Measurements from ENCODE around the gene KRT74.
A peak's percentile ranks its signal among the peaks of the same experiment; 100 is the strongest.

The KRT74 gene

DNA sequence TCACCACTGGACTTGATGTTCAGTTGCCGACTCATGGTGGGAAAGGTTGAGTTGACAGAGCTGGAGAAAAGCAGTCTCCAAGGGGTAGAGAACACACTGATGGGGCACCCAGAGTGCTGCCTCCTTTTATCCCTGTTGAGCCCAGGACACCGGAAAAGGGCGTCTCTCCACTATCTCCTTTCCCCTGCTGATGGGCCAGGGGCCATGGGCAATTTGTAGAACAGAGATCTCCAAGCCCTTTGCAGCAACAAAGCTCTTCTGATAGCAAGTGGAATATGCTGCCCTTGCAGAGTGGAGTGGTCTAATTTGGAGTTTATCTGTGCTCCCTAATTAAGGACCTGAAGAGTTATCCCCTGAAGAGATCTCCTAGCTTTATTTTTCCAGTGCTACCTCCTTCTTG lies at the start of gene KRT74:
Gene KRT74, minus strand, starts transcription at position 101 of the 400 bp plus-strand sequence. Its CDS starts 66 bp downstream, at position 35.
- no peak for DNase-seq (ENCODE audit: low spot score)

DNA sequence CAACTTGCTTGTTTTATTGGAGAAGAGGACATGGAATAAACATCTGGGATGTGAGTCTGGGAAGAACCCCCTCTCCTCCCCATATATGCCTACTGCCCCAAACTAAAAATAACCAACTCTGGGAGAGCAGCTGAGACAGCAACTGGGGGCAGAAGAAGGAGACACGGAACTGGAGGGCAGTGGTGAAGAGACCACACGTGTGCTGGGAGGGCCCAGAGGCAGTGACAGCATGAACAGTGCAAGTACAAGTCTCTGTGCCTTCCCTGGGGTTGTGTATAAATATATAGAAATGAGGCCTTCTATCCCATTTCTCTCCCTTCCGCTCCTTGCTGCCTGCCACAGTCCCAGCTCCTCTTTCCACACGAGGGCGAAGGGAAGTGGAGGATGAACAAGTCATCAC lies 48.7 kb upstream of the KRT74 start:
- no peak for DNase-seq (ENCODE audit: low spot score)

DNA sequence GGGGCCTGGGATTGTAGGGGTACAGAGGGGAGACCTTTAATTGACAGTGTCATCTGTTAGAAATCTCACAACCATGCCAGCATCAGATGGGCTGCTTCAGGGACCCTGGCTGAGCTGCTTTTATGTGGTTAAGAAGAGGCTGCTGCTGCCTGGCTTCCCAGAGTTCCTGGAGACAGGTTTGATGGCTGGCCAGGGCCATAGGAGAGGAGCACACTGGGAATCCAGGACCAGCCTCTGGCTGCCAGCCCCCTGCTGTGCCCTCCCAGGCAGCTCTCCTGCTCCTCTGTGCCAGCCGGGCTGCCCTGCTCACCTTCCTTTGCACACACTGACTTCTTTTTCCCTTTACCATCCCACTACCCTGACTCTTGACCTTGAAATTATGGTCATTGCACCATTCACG lies 45.2 kb upstream of the KRT74 start:
- no peak for DNase-seq (ENCODE audit: low spot score)

DNA sequence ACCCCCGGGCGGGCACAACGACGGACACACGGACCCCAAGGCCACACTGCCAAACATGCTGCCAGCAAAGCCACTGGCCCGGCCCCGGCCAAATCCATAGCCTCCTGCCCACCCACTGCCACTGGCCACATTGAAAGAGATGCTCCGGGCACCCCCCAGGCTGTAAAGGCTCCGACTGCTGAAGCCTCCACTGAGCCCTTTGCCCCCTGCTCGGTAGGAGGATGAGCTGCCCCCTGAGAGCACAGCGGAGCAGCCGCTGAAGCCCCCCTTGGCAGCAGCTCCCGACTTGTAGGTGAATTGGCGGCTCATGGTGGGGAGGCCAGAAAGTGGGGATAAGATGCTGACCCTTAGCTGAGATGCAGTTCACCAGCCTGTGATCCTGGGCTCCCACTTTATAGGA lies 44.6 kb upstream of the KRT74 start, which contains the start of gene KRT73:
Gene KRT73, minus strand, starts transcription at position 344 of the 400 bp plus-strand sequence. Its CDS starts 35 bp downstream, at position 309.
- DNase-seq (ENCODE audit: low spot score), result no peak

DNA sequence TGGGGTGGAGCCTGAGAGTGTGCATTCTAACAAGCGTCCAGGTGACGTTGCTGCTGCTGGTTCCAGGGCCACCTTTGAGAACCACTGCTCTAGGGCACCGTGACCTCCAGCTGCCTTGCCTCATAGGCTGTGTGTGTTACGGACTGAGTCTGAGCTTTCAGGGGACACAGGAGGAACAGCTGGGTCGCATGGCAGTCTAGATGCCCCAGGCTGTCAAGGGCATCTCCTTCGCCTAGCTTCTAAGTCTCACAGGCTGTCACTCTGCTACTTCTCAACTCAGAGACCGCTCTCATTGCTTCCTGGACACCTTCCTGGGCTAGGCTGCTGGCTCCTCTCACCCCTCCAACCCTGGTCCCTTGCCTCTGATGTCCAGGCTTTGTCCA lies 43.8 kb upstream of the KRT74 start:
- no peak for DNase-seq (ENCODE audit: low spot score)

DNA sequence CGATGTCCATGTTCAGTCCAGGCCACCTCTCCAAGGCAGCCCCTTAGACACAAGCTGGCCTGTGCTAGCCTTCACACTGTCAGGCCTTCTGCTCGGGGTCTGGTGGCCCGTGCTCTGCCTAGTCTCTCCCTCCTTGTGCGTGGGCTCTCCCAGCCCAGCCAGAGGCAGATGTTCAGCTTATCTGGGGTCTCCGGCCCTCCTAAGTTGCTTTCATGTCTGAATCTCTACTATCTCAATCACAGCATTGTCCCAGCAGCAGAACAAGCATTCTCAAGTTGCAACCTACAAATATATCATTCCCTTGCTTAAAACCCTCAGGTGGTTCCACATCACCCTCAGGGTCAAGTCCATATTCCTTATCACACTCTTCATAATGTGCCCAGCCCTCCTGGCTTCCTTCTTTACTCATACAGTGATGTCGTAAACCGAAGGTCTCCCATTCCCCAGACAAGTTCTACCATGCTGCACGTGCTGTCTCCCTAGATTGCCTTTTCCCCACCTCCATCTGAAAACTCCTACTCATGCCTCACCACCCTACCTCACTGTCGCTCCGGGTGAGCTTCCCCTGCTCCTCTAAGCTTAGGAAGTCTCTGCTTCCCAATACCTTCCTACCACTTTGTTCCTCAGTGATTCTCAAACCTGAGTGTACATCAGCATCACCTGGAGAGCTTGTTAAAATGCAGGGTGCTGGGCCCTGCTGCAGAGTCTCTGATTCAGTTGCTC lies 43.2 kb upstream of the KRT74 start:
- DNase-seq (ENCODE audit: low spot score), result no peak

DNA sequence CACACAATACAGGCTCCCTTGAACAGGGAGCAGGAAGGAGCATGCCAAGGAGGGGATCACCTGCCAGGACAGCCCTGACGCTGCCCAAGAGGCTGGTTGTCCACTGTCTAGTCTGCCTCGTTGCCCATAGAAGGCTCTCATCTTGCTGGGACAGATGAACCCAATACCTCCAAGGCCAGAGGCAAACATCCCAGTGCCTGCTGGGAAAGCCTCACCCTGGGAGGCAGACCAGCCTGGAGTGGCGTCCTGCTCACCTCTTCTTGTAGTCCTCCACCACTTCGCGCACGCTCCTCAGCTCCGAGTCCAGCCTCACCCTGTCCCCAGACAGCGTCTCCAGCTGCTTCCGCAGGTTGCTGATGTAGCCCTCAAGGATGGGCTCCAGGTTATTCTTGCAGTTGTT lies 42.3 kb upstream of the KRT74 start:
- DNase-seq (ENCODE audit: low spot score), result no peak

DNA sequence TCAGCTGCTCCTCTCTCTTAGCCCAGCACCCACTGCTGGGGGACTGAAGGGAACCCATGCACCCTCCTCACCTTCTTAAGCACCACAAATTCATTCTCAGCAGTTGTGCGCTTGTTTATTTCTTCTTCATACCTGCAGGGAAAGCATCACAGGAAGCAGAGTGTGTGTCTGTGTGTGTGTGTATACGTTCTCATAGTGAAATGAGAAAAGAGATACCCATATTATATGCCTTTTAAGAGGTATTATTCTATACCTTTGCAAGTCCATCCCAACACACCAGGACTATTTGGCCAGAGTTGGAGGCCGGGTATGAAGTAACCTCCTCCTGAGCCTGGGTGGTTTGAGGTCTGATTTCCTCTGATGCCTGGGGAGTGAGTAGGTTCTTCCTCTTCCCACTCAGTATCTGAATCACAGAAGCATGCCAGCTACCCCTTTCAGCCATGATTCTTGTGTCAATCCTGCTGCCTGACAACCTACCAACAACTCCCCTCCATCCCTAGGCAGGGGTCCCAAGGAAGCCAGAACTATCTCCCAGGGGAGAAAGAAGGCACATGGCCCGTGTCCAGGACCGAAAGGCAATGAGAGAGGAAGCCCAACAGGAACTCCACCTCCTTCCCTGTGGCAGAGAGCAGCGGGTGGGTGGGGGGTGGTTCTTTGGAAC lies 41.7 kb upstream of the KRT74 start:
- DNase-seq (ENCODE audit: low spot score), result peak; percentile 49

DNA sequence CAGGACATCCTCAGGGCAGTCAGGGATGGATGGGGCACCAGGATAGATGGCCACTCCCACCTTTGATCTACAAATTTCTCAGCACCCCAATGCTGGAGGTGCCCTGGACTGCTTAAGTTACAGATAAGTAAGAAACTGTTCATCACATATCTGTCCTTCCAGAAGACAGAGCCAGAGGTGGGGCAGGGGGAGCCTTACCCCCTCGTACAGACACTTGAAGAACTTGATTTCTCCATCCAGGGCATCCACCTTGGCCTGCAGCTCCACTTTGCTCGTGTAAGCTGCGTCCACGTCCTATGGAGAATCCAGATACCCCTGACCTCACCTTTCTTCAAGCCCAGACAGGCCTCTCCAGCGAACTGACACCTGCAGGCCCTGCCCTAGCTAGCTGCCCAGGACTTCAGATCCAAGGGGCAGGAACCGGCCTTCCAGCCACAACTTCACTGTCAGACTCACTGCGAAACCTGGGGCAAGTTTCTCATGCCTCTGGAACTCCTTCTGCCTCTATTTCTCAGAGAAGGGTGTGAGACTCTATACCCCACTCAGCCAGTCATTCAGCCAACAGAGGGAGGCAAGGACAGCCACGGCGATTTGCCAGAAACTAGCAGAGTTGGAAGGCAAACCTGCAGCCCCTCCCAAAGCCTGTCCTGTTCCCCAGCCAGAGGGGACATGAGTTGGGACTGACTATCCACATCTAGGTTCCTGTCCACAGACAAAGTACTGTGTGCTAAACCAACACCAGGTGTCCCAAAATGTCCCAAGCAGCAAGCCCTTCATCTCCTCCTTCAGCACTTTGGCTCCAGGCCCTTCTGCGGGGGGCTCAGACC lies 41.0 kb upstream of the KRT74 start:
- DNase-seq (ENCODE audit: low spot score), result no peak

DNA sequence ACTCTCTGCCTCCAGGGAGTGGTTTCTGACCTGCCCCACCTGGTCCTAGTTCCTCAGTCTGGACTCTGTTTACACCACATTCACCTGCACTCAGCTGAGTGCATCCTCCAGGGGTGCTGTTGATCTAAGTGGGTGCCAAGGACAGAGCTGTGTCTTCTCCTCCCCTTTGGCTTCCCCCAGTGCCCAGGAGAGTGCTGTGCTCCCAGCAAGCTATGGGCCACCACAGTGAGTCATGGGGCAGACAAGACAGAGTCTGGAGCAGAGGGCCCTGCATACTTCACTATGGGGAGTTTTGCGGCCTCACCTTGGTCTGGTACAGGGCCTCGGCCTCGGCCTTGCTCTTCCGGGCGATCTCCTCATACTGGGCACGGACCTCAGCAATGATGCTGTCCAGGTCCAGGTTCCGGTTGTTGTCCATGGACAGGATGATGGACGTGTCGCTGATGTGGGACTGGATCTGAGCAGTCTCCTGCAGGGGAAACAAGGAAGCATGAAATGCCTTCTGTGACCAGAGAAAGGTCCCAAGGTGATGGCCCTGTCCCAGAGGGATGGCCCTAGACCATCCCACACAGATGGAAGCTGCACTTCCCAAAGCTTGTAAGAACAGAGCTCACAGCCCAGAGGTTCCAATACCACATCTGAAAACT lies 39.9 kb upstream of the KRT74 start:
- no peak for DNase-seq (ENCODE audit: low spot score)

DNA sequence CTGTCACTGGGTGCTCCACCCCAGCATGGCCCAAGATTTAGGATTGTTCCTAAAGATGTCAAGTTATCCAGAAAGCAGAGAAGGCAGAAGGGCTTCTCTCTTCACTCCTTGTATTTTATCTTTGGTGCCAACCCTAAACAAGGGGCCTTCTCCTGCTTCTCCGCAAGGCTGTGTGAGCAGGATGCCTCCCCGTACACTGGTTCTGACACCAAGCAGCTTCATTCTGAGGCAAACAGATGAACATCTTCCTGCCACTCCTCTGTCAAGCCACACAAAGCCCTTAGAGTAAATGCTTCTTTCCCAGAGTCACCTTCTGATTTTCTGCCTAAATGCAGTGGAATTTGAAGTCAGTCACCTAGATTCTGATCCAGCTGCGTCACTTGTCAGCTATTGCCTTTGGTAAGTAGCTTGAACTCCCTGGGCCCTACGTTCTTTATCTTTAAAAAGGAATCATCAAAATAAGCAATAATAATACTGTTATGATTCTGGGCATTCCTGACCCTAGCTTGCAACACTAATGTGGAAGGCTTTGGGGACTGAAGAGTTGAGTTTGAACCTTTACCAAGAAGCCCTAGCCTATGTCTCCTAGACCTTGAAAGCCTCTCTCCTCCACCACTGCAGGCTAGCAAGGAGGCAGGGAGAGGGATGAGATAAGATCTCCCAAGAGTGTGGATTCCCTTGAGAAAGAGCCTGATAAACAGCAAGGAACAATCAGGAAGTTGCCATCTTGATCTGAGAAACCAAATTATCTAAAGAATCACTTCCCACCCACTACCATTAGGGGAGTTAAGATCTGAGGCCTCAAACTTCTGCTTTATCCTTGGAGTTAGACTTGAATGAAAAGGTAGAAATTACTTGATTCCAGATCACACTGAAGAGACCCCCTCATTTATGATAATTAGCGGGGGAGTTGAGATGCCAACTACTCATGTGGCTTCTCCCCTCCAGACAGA lies 39.1 kb upstream of the KRT74 start:
- no peak for DNase-seq (ENCODE audit: low spot score)

DNA sequence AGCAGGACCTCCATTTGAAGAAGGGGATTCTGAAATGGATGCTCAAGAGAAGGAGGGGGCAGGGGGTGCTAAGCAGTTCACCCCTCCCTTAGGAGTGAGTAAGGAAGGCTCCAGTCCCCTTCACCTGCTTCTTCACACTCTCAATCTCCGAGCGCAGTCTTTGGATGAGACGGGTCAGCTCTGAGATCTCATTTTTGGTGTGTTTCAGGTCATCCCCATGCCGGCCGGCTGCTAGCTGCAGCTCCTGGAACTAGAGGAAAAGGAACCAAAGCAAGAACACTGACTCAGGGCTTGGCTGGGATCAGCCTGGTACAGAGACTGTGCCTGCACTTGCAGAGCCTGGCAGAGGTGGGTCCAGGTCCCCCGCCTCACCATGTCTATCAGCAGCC lies 37.4 kb upstream of the KRT74 start:
- no peak for DNase-seq (ENCODE audit: low spot score)

DNA sequence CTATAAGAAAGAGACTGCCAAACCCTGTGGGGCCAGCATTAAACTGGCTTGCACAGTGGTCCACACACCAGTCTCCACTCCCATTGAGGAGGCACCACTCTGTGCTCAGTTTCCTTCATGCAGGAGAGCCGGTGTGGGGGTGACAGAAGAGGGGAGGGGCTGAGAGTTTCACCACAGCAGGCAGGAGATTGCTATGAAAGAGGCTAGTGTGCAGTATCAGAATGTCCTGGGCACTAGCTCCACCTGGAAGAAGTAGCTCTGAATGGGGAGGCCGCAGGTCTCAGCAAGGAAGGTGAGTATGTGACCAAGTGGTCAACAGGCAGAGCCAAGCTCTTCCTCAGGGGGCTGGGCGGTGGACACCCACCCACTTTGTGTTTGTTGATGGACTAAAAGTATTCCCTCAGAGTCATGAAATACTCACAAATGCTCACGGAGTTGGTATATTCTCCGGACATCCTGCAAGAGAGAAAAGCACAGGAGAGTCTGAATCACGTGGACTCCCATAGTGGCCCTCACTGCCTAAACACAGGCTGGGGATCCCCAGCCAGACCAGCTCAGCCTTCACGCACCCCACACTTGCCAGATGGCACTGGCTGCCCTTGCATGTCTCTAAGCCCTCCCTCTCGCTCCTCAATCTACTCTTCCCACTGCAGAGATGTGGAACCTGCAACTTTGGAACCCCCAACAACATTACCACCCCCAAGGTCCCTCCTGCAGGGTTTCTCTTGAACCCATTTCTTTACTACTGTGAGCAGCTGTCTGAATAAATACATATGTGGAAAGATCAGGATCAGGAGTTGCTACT lies 35.4 kb upstream of the KRT74 start:
- no peak for DNase-seq (ENCODE audit: low spot score)

DNA sequence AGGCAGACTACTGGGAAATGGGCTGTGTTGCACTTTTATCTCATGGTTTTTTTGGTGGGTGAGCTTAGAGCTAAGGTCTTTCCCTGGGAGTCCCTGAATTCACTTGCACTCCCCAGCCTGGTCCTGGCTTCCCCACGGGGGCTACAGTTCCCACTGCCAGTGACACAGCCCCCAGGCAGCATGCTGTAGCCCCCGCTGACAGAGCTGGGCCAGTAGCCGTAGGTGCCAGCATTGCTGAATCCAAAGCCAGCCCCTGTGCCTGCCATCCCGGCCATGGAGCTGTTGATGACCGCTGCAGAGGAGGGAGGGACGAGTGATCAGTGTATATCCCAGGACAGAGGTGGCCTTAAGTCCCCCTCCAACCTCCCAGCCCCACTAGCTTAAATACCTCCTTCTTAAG lies 34.5 kb upstream of the KRT74 start:
- no peak for DNase-seq (ENCODE audit: low spot score)

DNA sequence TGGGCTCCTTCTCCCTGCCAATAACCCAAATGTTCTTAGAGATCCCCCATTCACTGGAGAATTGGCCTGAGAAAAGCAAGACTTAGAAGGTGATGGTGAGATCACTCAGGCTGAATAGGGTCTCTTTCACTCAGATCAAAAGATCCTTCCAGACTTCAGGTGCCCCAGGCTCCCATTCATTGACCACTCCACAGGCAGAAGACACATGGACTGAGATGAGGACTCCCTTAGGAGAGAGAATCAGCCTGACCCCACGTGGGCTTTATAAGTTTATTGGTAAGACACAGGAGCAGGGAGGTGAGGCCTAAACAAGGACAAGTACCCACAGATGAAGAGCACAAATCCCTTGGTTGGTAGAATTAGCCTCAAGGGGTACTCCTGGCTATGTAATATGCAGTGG lies 33.7 kb upstream of the KRT74 start:
- no peak for DNase-seq (ENCODE audit: low spot score)

DNA sequence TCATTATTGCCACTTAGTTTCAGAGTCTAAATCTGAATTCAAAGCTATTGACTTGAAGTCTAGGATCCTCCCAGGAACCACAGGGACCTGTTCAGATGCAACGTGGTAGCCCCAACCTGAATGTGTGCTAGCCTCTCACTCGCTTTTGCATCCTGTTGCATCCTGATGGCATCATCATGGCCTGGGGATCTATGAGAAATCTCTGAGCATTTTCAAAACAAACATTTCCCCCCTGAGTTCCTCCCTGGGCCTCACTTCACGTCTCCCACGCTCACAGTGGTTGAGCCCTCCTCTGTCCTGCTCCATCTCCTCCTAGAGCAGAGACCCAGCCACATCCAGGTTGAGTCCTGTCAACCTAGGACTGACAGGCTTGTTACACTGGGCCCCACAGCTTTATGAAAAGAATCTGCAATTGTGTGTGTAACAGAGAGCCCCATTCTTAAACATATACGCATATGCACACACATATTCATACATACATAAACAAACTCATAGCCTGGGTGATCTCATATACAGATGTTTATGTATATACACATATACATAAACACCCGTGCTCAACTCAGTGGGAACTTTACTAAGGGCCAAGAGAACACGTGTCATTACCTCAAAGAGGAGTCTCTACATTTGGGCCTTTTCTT lies 33.1 kb upstream of the KRT74 start:
- DNase-seq (ENCODE audit: low spot score), result no peak

DNA sequence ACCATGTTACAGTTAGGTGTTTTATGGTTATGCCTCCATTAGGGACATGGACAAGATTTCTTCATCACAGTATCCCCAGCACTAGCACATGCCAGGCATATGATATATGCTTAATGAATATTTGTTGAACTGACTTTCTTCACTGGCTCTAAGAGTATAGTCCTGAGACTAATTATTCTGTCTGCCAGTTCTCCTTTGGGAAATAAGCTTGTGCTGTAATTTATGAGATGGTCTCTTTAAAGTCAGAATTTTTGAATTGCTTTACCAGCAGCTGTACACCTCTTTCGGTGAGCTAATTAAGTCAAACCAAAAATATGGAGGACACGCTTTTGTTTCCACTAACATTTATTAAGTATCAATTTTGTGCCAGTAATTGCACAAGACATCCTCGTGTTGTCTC lies 32.5 kb upstream of the KRT74 start:
- DNase-seq (ENCODE audit: low spot score), result no peak

DNA sequence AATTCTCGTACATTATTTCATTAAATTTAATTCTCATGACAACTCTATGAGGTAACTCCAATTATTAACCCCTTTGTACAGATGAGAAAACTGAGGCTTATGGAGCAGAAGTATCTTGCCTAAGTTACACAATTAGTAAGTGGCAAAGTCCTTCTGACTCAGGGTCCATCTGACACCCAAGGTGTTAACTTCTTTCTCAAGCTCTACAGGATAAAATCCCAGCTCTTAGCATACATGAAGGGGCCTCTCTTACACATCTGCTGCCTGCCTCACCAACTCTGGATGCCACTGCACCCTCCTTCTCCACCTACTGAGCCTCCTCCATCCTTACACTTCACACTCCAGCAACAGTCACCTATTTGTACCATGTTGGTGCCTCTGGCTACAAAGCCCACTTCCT lies 31.9 kb upstream of the KRT74 start:
- DNase-seq (ENCODE audit: low spot score), result no peak

DNA sequence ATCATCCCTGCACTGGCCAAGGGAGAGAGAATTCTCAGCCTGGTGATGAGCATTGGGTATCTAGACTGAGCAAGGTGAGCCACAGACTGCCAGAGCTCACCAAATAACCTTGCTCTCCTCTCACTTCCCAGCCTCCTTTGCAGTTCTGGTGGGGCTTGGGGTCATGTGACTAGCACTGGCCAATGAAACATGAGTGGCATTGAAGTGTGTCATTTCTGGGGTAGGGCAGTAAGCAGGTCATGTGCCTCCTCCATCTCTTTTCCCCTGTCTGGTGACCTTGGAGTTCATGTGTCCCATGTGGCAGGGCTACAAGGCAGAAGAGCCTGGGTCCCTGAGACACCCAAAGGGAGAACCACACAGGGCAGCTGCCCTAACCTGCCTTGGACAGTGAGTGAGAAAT lies 31.2 kb upstream of the KRT74 start:
- no peak for DNase-seq (ENCODE audit: low spot score)

DNA sequence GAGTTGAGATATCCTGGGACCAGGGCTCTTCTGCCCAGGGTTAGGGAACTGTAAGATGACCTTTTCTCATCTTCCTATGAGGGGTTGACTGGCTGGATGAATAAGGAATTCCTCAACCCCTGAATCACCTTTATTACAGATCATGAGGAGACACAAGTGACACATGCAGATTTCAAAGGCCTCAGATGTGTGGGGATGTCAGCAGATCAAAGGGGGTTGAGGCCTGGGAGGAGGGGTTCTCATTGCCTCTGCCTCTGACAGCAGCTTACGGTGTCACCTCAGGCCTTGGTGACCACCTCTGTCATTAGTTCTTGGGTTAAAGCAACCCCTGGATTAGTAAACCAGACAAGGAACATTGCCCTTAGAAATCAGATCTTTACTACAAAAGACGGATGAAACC lies 29.7 kb upstream of the KRT74 start:
- DNase-seq (ENCODE audit: low spot score), result no peak

All from AG20443 (cell line).